Measurements from ENCODE around the gene KRTAP22-2. TPM values are rescaled to one million over a fixed set of nuclear protein-coding genes. Genes with fewer than 3 reads are reported as not detected.

KRTAP22-2 gene
- total RNA-seq, 2 experiments from 2014 or later: not detected

- Histone ChIP-seq H3K4me1 (ENCODE audit: insufficient read depth, low read length) (no peaks in the 10 kb centered on the region), H3K27ac (ENCODE audit: low read depth in 1 of 2, low read length in 2 of 2) (no peak overlapping the region), H3K36me3 (ENCODE audit: insufficient read depth, low read length) (no peaks in the 10 kb centered on the region), H3K4me3 (ENCODE audit: low read length) (no peak overlapping the region), H3K9me3 (ENCODE audit: control insufficient read depth in 1 of 2, insufficient read depth in 1 of 2, low read length in 2 of 2) (peaks cover 0 to 3% of the 10 kb centered on the region in 2 experiments), H3K27me3 (ENCODE audit: control insufficient read depth in 1 of 2, insufficient read depth in 2 of 2, low read length in 2 of 2) (no peaks in the 10 kb centered on the region)
- Mint-ChIP-seq H3K4me1 (ENCODE audit: low read depth) (no peaks in the 10 kb centered on the region), H3K36me3 (ENCODE audit: low read depth) (no peaks in the 10 kb centered on the region), H3K9me3 (peaks cover 2% of the 10 kb centered on the region), H3K27ac (no peak overlapping the region), H3K27me3 (no peaks in the 10 kb centered on the region), H3K4me3 (no peak overlapping the region)
- no peak for DNase-seq
- CTCF ChIA-PET: no interaction called here
- POLR2A ChIA-PET: no interaction called here
- TF ChIP-seq CTCF (IDR thresholded peaks at IDR 0.05): no peak
- ATAC-seq (ENCODE audit: poor library complexity): no peak
- intact Hi-C loops (cut with DNase I, micrococcal nuclease): no loop called here
Observed at GRCh38 chr21:30567617-30568016, 22.6 kb downstream of the KRTAP22-2 start.

GRCh38 chr21:30563630-30564029 lies 26.6 kb downstream of the KRTAP22-2 start:
- TF ChIP-seq CTCF (IDR thresholded peaks at IDR 0.05): no peak
- H3K27ac Mint-ChIP-seq: no peak overlapping the region
- POLR2A ChIA-PET: no interaction called here
- no peak overlapping the region for H3K4me3 Mint-ChIP-seq
- H3K9me3 Mint-ChIP-seq: no peaks in the 10 kb centered on the region
- Histone ChIP-seq H3K27me3 (ENCODE audit: control insufficient read depth in 1 of 2, insufficient read depth in 2 of 2, low read length in 2 of 2) (no peaks in the 10 kb centered on the region), H3K4me3 (ENCODE audit: low read length) (no peak overlapping the region), H3K4me1 (ENCODE audit: insufficient read depth, low read length) (no peaks in the 10 kb centered on the region), H3K9me3 (ENCODE audit: control insufficient read depth in 1 of 2, insufficient read depth in 1 of 2, low read length in 2 of 2) (peaks cover 0 to under 1% of the 10 kb centered on the region in 2 experiments), H3K36me3 (ENCODE audit: insufficient read depth, low read length) (no peaks in the 10 kb centered on the region), H3K27ac (ENCODE audit: low read depth in 1 of 2, low read length in 2 of 2) (no peak overlapping the region)
- intact Hi-C loops (cut with DNase I, micrococcal nuclease): no loop called here
- no peaks in the 10 kb centered on the region for H3K36me3 Mint-ChIP-seq (ENCODE audit: low read depth)
- H3K4me1 Mint-ChIP-seq (ENCODE audit: low read depth): no peaks in the 10 kb centered on the region
- ATAC-seq (ENCODE audit: poor library complexity) (no peak), DNase-seq (no peak)
- CTCF ChIA-PET: no interaction called here
- no peaks in the 10 kb centered on the region for H3K27me3 Mint-ChIP-seq

- Mint-ChIP-seq H3K36me3 (ENCODE audit: low read depth) (no peaks in the 10 kb centered on the region), H3K4me1 (ENCODE audit: low read depth) (no peaks in the 10 kb centered on the region), H3K27me3 (no peaks in the 10 kb centered on the region), H3K4me3 (no peak overlapping the region), H3K27ac (no peak overlapping the region), H3K9me3 (no peaks in the 10 kb centered on the region)
- TF ChIP-seq CTCF (IDR thresholded peaks at IDR 0.05): no peak
- H3K4me1 ChIP-seq (ENCODE audit: insufficient read depth, low read length): no peaks in the 10 kb centered on the region
- no peak overlapping the region for H3K4me3 ChIP-seq (ENCODE audit: low read length)
- ChIA-PET POLR2A (no interaction called here), CTCF (no interaction called here)
- H3K27me3 ChIP-seq (ENCODE audit: control insufficient read depth in 1 of 2, insufficient read depth in 2 of 2, low read length in 2 of 2): no peaks in the 10 kb centered on the region
- no peak for ATAC-seq (ENCODE audit: poor library complexity)
- no peaks in the 10 kb centered on the region for H3K36me3 ChIP-seq (ENCODE audit: insufficient read depth, low read length)
- DNase-seq: no peak
- H3K9me3 ChIP-seq (ENCODE audit: control insufficient read depth in 1 of 2, insufficient read depth in 1 of 2, low read length in 2 of 2): no peaks in the 10 kb centered on the region
- intact Hi-C loops (cut with DNase I, micrococcal nuclease): no loop called here
- no peak overlapping the region for H3K27ac ChIP-seq (ENCODE audit: low read depth in 1 of 2, low read length in 2 of 2)
Observed at GRCh38 chr21:30563072-30563471, 27.1 kb downstream of the KRTAP22-2 start.

Data from CD4-positive, alpha-beta T cell (primary cell).